Activated CD4-positive, alpha-beta T cell treated with anti-CD3 and anti-CD28 coated beads, Interleukin-2, amount 50 U/mL, for 4 hours (primary cell): ENCODE measurements around the gene GALNT12.

Experiments
- DNase-seq, 2 experiments: peaks; one replicate each; pipeline ENCODE4 v3.0.0-alpha.2; 2020

The GALNT12 gene

DNA sequence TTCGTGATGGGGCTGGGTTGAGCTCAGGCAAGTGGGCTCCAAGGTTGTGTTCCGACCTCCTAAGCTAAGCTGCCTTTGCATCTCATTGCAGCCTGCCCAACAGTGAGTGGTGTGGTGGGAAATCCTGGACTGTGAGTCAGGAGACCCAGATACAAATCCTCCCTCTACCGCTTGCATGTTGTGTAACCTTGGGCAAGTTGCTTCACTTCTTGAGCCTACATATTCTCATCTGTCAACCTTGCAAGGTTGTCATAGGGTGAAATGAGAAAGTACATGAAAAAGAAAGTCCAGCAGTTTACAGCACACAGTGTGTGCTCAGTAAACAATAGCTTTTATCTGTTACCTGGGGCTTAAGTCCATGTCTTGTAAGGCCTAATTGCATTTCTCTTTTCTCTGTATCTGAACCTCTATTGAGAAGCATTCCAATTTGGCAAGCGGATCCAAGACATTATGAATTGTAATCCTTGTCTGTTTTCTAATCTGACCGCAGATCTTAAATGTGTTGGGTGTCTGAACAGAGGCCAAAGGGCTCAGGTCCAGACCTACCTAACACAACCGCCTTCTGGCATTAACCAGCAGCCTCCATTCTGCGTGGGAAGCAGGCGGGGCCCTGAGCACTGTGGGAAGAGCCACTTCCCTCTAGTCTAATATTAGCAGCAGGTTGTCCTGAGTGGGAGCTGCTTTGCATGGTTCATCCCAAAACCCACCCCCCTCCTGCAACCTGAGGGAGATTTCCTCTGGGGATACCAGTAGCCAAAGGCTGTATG lies 1.8 kb upstream of the GALNT12 start:
- DNase-seq, result no peak

DNA sequence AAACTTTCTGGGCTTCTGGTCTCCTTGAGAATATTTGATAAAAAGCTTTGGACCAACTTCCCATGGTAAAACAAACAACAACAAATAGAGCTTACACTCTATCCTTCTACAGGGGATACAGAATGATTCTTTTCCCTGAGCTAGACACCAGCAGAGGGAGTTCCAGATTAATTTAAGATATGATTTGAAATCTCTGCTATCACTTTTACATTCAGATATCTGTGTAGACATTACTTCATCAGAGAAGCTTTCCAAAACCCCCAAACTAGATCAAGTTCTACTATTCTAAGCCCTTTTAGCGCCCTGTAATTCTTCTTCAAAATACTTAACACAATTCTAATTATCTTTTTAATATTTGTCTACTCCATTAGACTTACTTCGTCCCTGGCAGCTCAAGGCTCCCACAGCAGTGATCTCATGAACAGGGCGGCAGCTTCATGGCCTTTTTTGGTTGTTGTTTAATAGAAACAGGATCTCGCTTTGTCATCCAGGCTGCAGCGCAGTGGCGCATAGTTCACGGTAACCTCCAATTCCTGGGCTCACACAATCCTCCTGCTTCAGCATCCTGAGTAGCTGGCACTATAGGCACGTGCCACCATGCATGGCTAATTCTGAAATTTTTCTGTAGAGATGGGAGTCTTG lies 955 bp upstream of the GALNT12 start:
- no peak for DNase-seq

- DNase-seq, result no peak
Observed at GRCh38 chr9:98807814-98808195, 335 bp downstream of the GALNT12 start.

DNA sequence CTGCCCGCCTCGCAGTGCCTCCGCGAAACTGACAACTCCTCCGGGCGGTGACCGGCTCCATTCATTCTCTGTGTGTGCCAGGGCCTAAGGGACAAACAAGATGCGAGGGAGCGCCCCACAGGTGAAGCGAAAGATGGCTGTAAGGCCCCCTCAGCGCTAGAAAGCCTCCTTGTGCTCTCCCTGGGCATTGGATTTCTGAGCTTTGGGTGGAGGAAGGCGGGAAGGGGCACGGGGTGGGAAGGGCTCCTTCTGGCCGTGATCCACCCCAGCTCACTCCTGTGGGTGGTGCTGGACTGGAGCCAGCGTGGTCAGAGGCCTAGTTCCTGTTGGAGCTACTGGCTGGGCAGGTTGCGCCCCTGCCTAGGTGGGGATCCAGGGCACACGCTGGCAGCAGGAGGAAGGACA lies 943 bp downstream of the GALNT12 start:
- DNase-seq, result no peak

DNA sequence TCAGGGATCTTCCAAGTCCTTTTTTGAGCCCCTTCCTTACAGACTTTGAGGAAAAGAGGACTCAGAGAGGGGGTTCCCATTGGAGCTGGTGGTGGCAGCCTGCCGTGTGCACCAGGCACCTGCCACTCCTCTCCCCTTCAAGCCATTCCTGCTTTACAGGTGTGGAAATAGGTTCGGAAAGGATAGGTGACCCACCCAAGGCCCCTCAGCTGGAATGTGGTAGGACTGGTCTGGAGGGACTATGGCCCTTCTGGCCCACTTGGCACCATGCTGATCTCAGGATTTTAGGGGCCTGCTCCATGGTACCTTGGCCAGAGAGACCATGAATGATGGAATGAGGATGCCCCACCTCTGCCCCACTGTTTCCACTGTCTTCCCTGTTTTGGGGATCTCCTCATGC lies 1.4 kb downstream of the GALNT12 start:
- DNase-seq, result no peak

DNA sequence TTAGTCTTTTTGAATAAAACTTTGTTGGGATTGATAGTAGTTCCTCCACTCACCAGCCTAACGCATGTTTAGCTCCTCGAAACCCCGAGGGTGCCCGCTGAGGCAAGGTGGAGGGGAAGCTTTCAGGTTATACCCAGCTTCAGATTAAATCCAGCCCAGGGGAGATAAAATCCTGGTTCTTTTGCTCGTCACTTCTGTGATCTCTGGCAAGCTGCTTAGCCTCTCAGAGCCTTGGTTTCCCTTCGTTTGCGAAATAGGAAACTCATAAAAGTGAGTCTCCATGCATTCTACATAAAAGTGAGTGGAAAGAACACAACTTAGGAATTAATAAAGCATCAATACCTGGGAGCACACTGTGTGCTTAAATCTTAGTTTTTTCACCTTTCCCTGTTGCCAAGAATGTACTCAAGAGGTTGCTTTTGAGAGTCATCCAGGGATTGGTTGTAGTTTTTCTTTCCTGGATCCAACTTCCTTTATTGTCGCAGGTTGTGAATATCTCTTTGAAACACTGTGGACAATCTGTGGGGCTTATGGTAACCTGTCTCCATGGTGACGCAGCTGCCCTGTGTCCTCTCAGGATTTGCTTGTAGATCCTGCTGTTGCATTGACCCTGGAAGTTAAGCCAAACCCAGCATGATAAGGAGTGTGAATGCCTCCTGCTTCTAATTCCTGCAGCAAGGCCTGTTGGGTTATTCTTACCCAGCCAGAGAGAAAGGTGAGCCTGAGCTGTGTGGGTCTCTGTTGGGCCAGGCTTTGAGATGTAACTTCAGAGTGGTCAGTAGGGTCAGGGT lies 2.0 kb downstream of the GALNT12 start:
- DNase-seq, result no peak

DNA sequence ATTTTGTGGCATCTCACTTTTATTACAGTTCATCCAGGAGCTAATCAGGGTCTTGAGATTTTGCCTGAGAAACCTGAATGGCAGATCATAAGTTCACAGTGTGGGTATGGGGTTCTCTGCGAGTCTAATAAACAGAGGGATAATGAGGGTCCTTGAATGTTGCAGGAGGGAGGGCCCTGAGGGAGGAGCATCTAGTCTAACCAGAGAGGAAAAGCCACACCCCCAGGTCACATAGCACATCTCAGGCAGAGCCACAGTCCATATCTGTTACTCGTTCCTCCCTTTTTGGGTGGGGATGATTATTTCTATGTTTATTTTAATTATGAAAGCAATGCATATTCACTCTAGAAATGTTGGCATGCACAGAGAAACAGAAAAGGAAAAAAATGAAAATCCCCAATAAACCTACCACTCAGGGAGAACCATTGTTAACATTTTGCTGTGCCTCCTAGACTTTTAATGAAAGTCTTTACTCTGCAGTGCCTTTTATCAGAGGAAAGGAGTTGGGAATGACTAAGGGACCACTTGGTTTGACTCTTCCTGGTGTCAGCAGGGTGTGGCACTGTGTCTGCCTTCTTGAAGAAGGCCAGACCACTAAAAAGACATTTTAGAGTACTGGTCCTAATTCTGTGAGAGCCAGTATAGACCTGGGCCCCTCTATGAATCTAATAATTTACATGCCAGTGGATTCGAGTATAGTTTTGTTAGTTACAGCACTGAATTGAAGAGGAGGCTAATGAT lies 2.8 kb downstream of the GALNT12 start:
- no peak for DNase-seq

DNA sequence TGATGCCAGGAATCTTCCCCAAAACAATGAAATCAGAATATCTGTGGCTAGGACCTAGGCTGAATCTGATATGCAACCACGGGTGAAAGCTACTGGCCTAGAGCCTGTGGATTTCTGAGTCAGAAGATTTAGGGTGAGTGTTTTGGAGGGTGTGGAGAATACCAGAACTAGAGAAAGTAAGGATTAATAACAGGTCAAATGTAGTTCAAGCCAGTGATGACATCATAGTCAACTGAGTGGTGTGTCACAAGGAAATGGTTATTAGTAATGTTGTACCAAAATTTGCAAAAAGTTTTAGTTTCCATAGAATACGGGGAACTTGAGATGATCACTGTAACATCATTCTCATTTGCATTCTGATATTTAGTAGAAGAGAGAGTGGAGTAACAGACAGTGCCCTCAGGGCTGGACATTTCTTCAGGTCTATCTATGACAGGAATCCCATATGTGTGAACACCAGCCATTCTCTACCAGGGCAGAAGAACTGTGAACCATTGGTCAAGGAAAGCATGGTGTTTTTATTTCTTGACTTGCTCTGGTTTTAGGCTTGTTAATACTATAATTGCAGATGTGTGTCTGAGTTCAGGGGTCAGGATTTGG lies 3.7 kb downstream of the GALNT12 start:
- DNase-seq, result no peak

- no peak for DNase-seq
Observed at GRCh38 chr9:98815391-98815951, 8.0 kb downstream of the GALNT12 start.

DNA sequence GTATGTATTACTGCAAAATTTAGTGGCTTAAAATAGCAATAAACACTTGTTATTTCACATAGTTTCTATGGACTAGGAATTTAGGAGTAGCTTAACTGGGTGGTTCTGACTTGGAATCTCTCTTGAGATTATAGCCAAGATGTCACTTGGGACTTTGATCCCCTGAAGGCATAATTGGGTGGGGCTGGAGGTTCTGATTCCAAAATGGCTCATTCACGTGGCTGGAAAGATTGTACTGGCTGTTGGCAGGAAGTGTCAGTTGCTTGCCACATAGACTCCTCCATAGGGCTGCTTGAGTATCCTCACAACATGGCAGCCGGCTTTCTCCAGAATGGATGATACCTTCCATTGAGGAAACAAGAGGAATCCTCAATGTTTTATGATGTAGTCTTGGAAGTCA lies 11.3 kb downstream of the GALNT12 start:
- DNase-seq, result no peak

GRCh38 chr9:98819231-98819630 lies 11.8 kb downstream of the GALNT12 start:
- DNase-seq, result no peak

DNA sequence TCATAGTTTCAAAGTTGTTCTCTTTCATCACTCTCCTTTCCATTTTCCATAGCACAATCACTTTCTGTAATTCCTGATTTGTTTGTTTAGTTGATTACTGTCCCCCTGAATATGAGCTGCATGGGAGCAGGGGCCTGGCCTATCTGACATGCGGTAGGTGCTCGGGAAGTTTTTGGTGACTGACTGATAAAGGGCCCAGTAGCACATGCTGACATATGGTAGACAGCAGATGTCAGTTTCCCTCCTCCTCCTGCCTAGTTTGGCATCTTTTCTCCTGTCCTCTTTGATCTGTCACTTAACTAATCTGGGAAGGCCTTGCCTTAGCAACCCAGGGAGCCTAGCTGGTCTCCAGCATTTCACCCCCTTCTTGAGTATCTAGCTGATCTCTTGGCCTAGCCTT lies 14.4 kb downstream of the GALNT12 start:
- DNase-seq, result no peak

GRCh38 chr9:98822661-98823060 lies 15.2 kb downstream of the GALNT12 start:
- DNase-seq, result no peak

GRCh38 chr9:98823666-98824334 lies 16.3 kb downstream of the GALNT12 start:
- DNase-seq, result no peak

DNA sequence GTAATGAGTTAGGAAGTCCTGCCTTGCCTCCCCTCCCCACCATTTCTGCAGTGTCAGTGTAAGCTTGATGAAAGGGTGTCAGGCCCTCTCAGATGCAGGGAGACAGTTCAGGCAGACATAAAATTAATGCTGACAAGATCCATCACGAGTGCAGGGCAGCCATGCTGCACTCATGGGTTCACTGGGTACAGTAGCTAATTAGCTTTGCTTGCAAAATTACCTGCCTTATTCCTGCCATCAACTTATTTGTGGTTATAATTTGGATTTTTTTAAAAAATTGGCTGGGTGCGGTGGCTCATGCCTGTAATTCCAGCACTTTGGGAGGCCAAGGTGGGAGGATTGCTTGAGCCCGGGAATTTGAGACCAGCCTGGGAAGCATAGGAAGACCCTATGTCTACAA lies 17.9 kb downstream of the GALNT12 start:
- DNase-seq, result no peak

- DNase-seq, result no peak
Observed at GRCh38 chr9:98826716-98827115, 19.2 kb downstream of the GALNT12 start.

DNA sequence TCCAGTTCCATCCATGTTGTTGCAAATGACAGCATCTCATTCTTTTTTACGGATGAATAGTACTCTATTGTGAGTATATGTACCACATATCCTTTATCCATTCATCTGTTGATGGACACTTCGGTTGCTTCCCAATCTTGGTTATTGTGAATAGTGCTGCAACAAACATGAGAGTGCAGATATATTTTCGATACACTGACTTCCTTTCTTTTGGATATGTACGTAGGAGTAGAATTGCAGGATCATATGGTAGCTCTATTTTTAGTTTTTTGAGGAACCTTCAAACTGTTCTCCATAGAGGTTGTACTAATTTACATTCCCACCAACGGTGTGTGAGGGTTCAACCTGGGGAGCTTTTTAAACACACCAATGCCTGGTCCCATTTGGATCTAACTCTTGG lies 22.3 kb downstream of the GALNT12 start:
- no peak for DNase-seq

- DNase-seq, result no peak
Observed at GRCh38 chr9:98830554-98830953, 23.1 kb downstream of the GALNT12 start.

GRCh38 chr9:98831696-98832095 lies 24.2 kb downstream of the GALNT12 start:
- DNase-seq, result no peak

- DNase-seq, result no peak
Observed at GRCh38 chr9:98832768-98833089, 25.3 kb downstream of the GALNT12 start.

GRCh38 chr9:98833090-98833956 lies 25.9 kb downstream of the GALNT12 start:
- DNase-seq, result no peak
